ACC112 (cell line): ENCODE data around the gene ACVR1.

Experiments used
- H2AFZ ChIP-seq: fragments of 200-600 bp; sonication (generic); one replicate; pipeline ENCODE4 v1.6.0; 2017; ENCODE audit warnings: antibody characterized with exemption, low read length; ENCODE audit not compliant: unreplicated experiment
- H3K27ac ChIP-seq: fragments of 200-600 bp; sonication (generic); 2 replicates; pipeline ENCODE4 v1.5.1; 2014; ENCODE audit warnings: low read depth, mild to moderate bottlenecking, antibody characterized with exemption, low read length, moderate library complexity
- H3K27me3 ChIP-seq: fragments of 200-600 bp; sonication (generic); 2 replicates; pipeline ENCODE4 v1.6.1; 2014; ENCODE audit warnings: mild to moderate bottlenecking, antibody characterized with exemption, low read length, moderate library complexity, mixed read lengths; ENCODE audit not compliant: insufficient read depth
- H3K36me3 ChIP-seq: fragments of 200-600 bp; sonication (generic); 2 replicates; pipeline ENCODE4 v1.6.1; 2016; ENCODE audit warnings: mild to moderate bottlenecking, antibody characterized with exemption, low read length, moderate library complexity, mixed read lengths; ENCODE audit not compliant: insufficient read depth
- H3K4me1 ChIP-seq: fragments of 200-600 bp; sonication (generic); one replicate; pipeline ENCODE4 v1.6.1; 2016; ENCODE audit warnings: low read length, mixed read lengths; ENCODE audit not compliant: insufficient read depth, unreplicated experiment, control insufficient read depth
- H3K4me3 ChIP-seq: fragments of 200-600 bp; sonication (generic); 2 replicates; pipeline ENCODE4 v1.5.1; 2014; ENCODE audit warnings: mild to moderate bottlenecking, low read depth, low read length
- H3K79me2 ChIP-seq: fragments of 200-600 bp; sonication (generic); one replicate; pipeline ENCODE4 v1.6.0; 2016; ENCODE audit warnings: low read length; ENCODE audit not compliant: control insufficient read depth, unreplicated experiment, insufficient read depth

ACVR1 gene

DNA sequence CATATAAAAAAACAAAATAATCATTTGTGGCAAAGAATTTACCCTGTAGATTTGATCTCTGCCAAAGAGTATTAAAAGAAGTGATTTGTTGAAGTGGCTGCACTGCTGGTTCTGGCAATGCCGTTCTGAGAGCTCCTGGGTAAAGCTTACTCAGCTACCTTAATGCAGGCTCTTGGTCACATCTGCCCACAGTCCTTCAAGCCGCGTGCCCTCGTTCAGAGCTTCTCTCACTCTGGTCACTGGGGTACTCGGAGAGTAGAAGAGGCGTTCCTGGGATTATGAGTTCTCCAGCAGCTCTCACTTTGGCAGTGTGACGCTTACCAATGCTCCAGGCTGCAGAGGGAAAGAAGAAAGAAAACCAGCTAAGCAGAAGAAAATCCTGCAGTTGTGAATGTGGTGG, 57.9 kb downstream of the ACVR1 start:
- Histone ChIP-seq H3K4me3 (no peak overlapping the region), H3K27me3 (no peaks in the 10 kb centered on the region), H3K79me2 (peaks cover 17% of the 10 kb centered on the region), H3K4me1 (peaks cover 22% of the 10 kb centered on the region), H3K27ac (no peak overlapping the region), H3K36me3 (peaks cover 25% of the 10 kb centered on the region), H2AFZ (no peak overlapping the region)

DNA sequence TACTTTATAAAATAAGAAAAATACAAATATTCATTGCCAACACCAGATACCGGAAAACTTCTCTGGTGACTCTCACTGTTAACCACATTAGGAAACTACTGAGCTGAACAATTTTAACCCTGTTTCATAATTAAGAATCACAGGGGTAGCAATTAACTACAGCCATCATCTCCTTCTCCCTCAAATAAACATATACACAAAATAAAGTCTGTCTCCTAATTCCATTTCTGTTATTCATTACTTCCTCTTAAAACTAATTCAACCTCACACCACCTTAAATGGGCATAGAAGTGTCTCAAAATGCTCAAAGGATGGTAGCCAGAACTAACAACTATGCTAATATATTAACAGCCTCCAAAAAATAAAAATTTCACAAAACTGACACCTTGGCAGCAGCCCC, 60.7 kb downstream of the ACVR1 start:
- Histone ChIP-seq H2AFZ (no peak overlapping the region), H3K27ac (no peak overlapping the region), H3K4me1 (peaks cover 3% of the 10 kb centered on the region), H3K36me3 (peaks cover 25% of the 10 kb centered on the region), H3K27me3 (no peaks in the 10 kb centered on the region), H3K79me2 (peaks cover 4% of the 10 kb centered on the region), H3K4me3 (no peak overlapping the region)

DNA sequence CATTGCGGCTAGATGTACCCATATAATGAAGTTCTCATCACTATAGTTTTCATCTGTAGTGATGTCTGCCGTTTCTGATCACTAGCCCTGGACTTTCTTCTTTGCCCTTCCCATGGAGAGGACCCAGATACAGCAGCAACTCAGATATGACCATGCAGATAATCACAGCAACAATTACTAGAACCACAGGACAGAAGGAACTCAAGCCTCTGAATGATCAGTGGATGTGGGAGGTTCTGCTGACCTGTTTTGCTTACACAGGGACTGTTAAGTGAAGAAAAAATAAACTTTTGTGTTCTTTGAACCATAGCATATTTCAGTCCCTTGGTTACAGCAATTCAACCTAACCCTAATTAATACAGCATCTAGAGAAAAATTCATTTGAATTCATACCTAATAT, 62.7 kb downstream of the ACVR1 start:
- H3K27me3 ChIP-seq = no peaks in the 10 kb centered on the region
- no peak overlapping the region for H3K4me3 ChIP-seq
- H2AFZ ChIP-seq = no peak overlapping the region
- peaks cover 6% of the 10 kb centered on the region for H3K4me1 ChIP-seq
- H3K36me3 ChIP-seq = peaks cover 24% of the 10 kb centered on the region
- H3K27ac ChIP-seq = no peak overlapping the region
- peaks cover 4% of the 10 kb centered on the region for H3K79me2 ChIP-seq

DNA sequence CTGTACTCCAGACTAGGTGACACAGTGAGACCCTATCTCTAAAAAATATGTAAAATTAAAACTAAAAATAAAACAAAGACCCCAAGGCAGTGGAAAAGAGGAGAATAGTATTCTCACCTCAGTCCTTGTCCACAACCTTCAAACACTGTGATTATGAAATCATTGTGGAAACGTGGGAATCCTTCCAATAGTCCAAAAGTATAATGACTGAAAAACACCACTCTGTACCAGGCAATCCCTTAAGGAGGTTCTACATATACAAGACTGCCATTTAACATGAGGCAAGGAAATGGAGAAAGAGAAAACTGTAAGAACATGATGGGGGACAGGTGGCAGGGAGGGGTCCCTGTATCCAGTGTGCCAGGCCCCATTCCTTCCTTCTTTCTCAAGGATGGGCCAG, 66.1 kb downstream of the ACVR1 start:
- Histone ChIP-seq H3K79me2 (peaks cover 4% of the 10 kb centered on the region), H3K4me1 (peaks cover 6% of the 10 kb centered on the region), H3K27me3 (no peaks in the 10 kb centered on the region), H3K4me3 (no peak overlapping the region), H3K36me3 (peaks cover 8% of the 10 kb centered on the region; the same call in 1 of the 2 replicates), H2AFZ (no peak overlapping the region), H3K27ac (no peak overlapping the region)

DNA sequence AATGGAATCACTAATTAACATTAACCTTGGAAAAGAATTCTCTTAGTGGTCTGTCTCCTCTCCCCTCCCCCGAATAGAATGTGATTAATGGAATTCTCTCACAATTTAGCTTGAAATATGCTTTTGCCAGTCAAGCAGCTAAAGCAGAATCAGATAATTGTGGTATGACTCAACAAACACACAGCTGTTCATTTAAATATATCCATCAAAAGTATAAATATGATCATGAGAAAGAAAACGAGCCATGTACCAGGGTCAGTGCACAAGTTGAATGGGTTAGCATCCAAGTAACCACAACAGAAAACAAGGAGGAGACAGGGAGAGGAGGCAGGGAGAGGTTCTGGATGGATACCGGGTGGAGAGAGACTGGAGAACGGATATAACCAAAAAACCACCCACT, 66.9 kb downstream of the ACVR1 start:
- Histone ChIP-seq H3K36me3 (peaks cover 8% of the 10 kb centered on the region; the same call in 1 of the 2 replicates), H3K79me2 (peaks cover 4% of the 10 kb centered on the region), H3K27me3 (no peaks in the 10 kb centered on the region), H3K27ac (no peak overlapping the region), H3K4me1 (peaks cover 6% of the 10 kb centered on the region), H2AFZ (no peak overlapping the region), H3K4me3 (no peak overlapping the region)

DNA sequence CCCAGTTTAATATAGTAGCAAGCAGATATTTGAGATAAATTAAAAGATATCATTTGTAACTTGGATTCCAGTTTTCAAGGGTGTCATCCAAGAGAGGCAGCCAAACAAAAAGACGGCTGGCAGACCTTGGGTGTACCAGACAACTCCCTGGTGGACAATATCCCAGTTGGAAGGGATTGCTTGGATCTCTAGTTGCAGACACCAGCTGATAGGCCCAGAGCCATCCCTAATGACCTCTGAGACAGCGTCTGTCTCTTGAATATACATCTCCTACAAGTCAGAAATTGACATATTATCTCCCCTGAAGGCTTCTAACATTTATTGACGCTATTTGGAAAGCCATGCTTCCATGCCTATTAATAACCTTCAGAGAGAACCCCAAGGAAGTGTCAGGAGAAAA, 67.7 kb downstream of the ACVR1 start:
- H2AFZ ChIP-seq = no peak overlapping the region
- H3K27me3 ChIP-seq = no peaks in the 10 kb centered on the region
- peaks cover 6% of the 10 kb centered on the region for H3K4me1 ChIP-seq
- H3K79me2 ChIP-seq = peaks cover 4% of the 10 kb centered on the region
- no peak overlapping the region for H3K4me3 ChIP-seq
- H3K27ac ChIP-seq = no peak overlapping the region
- peaks cover 2% of the 10 kb centered on the region; the same call in 1 of the 2 replicates for H3K36me3 ChIP-seq

DNA sequence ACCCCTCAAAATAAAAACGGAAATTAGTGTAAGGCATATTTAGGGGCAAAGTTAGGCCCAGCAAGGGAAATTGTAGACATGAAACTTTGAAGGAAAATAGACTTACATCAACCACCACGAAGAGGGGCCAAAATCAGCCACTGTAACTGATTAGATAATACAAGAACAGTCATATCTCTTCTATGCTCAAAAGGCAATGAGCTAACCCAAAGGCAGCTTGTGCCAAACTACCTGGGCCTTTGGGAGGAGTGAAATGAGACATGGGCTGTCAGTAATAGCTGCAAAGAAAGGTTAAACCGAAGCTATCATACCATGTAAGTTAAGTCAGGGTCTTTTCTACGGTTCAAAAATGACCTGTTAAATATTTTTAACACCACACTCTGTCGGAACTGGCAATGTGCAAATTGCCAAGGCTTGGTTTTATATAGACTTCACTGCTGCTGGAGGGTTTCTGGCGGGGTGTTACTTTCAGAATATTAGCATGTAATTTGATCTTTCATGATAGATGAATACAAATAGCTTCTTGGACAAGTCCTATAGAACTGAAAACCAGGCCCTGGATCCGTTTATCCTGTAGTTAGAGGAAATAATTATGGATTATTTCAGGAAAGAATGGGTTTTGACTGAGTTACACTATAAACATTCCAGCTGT, 69.6 kb downstream of the ACVR1 start:
- H3K36me3 ChIP-seq = no peaks in the 10 kb centered on the region
- no peak overlapping the region for H2AFZ ChIP-seq
- no peak overlapping the region for H3K4me3 ChIP-seq
- peaks cover 6% of the 10 kb centered on the region for H3K4me1 ChIP-seq
- no peaks in the 10 kb centered on the region for H3K27me3 ChIP-seq
- no peak overlapping the region for H3K27ac ChIP-seq
- peaks cover 4% of the 10 kb centered on the region for H3K79me2 ChIP-seq

DNA sequence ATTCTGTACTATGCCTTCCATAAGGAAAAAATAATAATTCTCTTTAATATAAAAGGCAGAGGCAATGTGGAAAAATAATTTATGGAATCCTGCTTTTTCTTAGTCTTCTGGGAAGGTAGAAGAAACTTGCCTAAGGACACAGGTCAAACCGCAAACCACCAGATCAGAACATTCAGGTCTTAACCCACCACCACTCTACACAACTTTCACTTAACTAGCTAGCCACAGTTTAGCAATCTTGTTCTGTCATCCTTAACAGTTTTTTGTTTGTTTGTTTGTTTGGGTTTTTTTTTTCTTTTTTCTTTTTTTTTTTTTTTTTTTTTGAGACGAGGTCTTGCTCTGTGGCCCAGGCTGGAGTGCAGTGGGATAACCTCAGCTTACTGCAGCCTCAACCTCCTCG, 70.6 kb downstream of the ACVR1 start:
- Histone ChIP-seq H3K4me1 (peaks cover 6% of the 10 kb centered on the region), H3K27me3 (no peaks in the 10 kb centered on the region), H3K36me3 (no peaks in the 10 kb centered on the region), H3K79me2 (peaks cover under 1% of the 10 kb centered on the region), H3K27ac (no peak overlapping the region), H2AFZ (no peak overlapping the region), H3K4me3 (no peak overlapping the region)

DNA sequence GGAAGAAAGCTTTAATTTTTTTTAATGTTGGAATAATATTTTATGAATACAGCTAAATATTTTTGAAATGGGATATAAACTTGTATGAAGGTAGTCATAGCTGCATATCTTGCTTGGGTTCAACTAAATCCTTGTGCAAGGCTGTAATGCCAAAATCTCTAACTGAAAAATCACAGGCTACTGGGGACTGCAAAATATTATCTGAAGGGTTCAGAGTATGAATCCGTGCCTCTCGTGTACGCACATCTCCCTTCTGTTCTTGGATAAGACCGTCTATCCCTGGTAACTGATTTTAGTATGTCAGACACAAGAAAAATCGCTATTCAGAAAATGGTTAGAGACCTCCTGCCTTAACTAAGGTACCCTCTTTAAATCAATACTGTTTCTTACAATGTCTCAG, 71.8 kb downstream of the ACVR1 start:
- no peaks in the 10 kb centered on the region for H3K27me3 ChIP-seq
- H3K79me2 ChIP-seq = no peaks in the 10 kb centered on the region
- H3K4me3 ChIP-seq = no peak overlapping the region
- no peak overlapping the region for H3K27ac ChIP-seq
- H3K36me3 ChIP-seq = no peaks in the 10 kb centered on the region
- peaks cover 4% of the 10 kb centered on the region for H3K4me1 ChIP-seq
- H2AFZ ChIP-seq = no peak overlapping the region

DNA sequence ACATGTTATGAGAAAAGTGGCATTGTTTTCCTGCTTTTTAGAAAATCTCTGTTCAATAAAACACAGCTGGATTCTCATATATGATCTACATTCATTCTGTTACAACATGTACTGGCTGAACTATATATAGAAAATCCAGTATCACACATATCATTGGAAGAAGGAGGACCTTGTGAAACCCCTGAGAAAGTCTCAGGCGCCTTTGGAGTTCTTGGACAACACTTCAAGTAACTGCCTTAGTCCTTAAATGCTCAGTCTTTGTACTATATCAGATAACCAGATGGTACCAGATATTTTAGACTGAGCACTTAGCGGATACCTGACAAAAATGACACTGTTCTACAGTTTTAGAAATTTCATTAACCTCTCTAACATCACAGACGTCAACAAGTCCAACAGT, 72.2 kb downstream of the ACVR1 start:
- H3K4me3 ChIP-seq = no peak overlapping the region
- no peaks in the 10 kb centered on the region for H3K79me2 ChIP-seq
- H2AFZ ChIP-seq = no peak overlapping the region
- no peak overlapping the region for H3K27ac ChIP-seq
- H3K36me3 ChIP-seq = no peaks in the 10 kb centered on the region
- H3K27me3 ChIP-seq = no peaks in the 10 kb centered on the region
- no peaks in the 10 kb centered on the region for H3K4me1 ChIP-seq

DNA sequence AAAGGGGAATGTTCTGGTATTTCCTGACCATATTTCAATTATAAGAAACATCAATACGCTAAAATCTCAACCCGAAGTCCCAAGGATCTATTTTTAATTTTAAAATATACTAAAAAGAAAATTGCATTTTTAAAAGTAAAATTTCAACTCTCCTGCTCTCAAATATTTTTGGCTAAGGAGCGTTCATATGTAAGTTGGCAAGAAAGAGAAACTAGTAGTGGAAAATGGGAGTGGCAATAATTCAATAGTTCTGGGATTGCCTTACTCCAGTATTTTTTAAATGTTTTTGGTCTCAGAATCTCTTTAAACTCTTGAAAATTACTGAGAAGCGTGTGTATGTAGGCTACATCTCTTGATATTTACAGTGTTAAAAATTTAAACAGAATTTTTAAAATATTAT, 72.7 kb downstream of the ACVR1 start:
- Histone ChIP-seq H3K79me2 (no peaks in the 10 kb centered on the region), H3K4me3 (no peak overlapping the region), H3K27me3 (no peaks in the 10 kb centered on the region), H2AFZ (no peak overlapping the region), H3K4me1 (no peaks in the 10 kb centered on the region), H3K36me3 (no peaks in the 10 kb centered on the region), H3K27ac (no peak overlapping the region)
